GM11168 (cell line): Measurements from ENCODE around the gene PIPOX.
"Not testable (repeated sequence)": the region's sequence is repeated elsewhere in the genome, so short reads cannot be mapped to it uniquely, and the experiment has no call there.

Experiments used
- in situ Hi-C: fragments of 300-500 bp; cut with MboI; formaldehyde crosslinking; loops from one replicate; pipeline ENCODE4 v1.12.0; 2022; ENCODE audit warnings: low sequenced_read_pairs; ENCODE audit not compliant: unreplicated experiment

The PIPOX gene

DNA sequence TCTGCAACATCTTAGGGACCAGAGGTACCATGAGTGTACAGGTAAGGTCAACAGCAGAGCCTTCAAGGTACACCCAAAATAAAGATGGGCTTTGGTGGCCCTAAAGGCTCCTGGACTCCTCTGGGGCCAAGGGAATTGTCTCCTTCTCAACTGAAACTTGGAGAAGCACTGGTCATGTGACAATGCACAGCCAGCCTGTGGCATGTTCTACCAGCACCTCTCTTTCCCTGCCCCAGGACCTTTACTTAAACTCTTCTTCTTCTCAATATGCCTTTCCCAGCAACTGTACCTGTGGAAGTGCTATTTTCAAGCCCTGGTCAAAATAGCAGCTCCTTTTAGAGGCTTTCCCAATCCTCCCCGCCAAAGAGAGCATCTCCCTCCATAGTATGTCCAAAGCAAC lies 28.4 kb downstream of the PIPOX start:
- in situ Hi-C loops, result no loop called here

GRCh38 chr17:29073045-29073444 lies 30.1 kb downstream of the PIPOX start:
- in situ Hi-C loops, result no loop called here

DNA sequence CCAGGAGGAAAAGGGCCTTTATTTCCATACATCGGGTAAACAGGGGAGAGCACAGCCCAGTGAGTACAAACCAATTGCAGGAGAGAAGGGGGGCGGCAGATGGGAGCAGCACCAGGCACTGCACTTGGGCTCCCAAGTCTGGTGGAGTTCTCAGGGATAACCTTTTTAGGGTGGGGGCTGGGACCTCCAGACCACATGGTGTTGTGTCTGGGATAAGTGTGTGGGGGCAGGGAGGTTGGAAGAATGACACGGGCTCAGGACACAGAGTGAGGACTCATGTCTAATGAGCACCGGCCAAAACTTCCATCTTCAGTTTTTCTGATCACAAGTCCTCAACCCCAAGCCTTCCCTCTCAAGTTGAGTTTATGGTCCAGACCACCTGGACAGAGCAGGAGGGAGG lies 30.6 kb downstream of the PIPOX start:
- in situ Hi-C loops, result no loop called here

- in situ Hi-C loops, result no loop called here
These were observed 31.5 kb downstream of the PIPOX start for GRCh38 chr17:29074488-29074887.

GRCh38 chr17:29076087-29076486 lies 33.1 kb downstream of the PIPOX start:
- in situ Hi-C loops, result no loop called here

DNA sequence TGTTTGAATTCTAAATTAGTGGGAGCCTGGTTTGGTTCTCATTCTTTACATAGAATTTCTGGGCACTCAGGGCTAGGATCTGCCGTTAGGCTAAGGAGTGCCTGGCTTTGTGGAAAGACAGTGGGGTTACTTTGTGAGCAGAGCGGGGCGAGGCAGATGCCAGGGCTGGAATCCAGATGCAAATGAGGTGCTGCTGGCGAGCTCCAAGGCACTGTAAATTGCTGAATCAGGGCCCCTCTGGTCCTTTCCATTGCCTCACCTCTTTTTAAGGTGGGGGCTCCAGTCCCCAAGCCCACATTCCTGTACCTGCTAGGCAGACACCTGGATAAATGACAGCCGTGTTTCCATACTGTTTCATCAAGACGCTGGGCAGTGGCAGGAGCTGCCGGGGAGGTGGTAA lies 33.8 kb downstream of the PIPOX start:
- in situ Hi-C loops, result no loop called here

DNA sequence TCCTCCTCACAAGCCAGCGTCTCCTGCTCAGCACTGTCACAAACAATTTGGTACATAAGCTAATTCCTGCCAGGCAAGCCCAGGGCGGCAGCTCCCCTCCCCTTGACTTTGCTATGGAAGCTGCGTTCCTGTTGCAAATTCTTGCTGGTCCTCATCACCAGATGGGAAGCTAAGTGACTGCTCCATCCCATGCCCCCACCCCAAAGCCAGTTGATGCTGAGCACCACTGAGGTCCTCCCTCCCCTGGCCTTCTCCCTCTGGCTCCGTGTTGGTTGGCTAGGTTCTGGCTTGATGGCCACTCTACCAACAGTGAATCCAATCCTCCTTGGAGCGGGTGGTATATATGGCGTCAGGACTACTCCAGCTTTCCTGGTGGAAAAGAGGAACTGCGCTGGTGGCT lies 34.4 kb downstream of the PIPOX start:
- in situ Hi-C loops, result no loop called here

DNA sequence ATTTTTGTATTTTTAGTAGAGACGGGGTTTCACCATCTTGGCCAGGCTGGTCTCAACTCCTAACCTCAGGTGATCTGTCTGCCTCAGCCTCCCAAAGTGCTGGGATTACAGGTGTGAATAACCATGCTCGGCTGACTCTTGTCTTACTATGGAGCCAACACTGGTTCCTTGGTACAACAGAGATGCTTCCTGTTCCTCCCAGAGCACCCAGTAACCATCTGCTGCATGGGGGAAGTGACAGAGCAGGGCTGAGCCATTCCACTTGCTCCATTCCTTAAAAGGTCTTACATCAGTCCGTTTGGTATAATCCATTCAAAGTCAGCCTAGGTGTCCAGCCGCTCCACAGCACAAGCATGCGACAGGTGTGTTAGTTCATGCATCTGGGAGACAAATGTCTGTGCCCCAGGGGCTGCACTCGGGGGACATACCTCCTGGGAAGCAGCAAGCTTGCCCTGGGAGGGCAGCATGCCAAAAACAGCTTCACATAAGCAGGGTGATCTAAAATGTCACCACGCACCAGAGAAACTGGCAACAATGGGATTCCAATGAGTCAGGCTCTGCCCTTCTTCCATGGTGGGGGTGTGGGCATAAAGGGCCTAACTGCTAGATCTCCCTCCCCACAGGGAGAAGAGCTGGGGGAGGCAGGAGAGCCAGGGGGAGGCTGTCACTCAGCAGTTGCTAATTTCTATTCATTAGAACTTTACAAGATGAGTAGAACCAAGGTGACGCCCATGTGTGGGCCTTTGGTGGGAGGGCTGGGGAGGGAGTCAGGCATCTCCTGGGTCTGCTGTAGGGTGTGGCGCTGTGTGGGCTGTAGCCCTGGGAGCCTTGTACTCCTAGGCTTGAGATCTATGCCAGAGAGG lies 35.5 kb downstream of the PIPOX start:
- in situ Hi-C loops, result no loop called here

- in situ Hi-C loops, result no loop called here
These were observed 36.5 kb downstream of the PIPOX start for GRCh38 chr17:29079433-29079832.

DNA sequence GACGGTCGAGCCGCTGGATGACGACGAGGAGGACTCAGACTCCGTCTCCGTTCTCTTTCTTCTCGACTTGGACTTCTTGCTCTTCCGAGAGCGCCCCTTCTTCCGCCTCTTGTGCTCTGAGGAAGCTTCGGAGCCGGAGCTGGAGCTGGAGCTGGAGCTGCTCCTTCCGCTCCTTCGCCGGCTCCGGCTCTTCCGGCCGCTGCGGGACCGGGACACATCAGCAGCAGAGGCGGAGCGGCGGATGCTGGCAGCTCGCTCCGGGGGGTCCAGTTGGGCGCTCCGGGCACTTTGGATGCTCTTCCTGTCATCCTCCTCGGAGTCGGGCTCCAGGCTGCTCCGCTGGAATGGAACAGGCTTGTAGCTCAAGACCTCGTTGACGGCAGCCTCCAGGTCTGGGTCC lies 36.9 kb downstream of the PIPOX start:
- in situ Hi-C loops, result no loop called here

- in situ Hi-C loops, result no loop called here
These were observed 37.4 kb downstream of the PIPOX start for GRCh38 chr17:29080323-29080722.

GRCh38 chr17:29080965-29081364 lies 38.0 kb downstream of the PIPOX start:
- in situ Hi-C loops, result no loop called here

- in situ Hi-C loops, result no loop called here
These were observed 41.7 kb downstream of the PIPOX start for GRCh38 chr17:29084541-29085146.

DNA sequence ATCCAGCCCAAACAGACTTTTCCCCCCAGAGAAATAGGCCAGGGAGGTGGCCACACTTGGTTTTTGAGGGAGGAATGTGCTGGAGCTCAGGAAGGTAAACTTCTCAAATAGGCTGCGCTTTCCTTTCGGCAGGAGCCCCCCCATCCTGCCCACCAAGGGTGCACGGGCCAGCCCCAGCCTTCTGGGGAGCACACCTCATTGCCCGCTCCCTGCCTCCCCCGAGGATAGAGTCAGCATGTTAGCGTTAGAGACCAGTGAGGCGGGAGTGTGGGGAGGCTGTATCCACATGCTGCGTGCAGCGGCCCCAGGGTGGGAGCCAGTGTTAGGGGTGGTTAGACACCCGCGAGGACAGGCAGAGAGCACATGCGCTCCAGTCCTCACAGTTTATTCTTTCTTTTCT lies 42.3 kb downstream of the PIPOX start:
- in situ Hi-C loops, result no loop called here

DNA sequence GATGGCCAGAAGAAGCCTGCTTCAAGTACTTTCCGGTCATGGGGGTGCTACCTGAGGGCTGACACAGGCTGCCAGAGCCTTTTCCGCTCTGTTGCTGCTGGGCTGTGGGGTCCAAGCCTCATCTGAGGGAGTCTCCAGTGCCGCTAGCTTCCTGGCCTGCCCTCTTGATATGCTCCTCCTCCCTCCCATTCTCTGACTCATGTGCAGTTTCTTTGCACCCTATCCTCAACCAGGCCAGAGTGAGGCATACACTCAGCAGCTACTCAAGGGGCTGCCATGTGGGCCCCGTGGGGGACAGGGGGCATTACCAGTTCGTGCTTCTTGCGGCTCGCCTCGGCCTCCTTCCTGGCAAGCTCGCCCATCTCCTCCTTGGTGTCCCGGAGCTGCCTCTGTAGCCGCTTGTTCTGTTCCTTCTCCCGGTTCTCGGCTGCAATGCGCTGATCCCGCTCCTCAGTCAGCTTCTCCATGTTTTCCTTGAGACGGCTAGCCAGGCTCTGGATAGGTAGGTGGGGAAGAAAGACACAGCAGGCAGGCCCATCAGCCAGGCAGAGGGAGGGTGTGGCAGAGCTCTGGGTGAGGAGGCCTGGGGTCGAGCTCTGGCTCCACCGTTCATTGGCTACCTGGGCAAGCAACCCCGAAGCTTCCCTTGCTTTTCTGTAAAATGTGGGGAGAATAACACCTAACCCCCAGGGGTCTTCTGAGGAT lies 43.8 kb downstream of the PIPOX start:
- in situ Hi-C loops, result no loop called here

DNA sequence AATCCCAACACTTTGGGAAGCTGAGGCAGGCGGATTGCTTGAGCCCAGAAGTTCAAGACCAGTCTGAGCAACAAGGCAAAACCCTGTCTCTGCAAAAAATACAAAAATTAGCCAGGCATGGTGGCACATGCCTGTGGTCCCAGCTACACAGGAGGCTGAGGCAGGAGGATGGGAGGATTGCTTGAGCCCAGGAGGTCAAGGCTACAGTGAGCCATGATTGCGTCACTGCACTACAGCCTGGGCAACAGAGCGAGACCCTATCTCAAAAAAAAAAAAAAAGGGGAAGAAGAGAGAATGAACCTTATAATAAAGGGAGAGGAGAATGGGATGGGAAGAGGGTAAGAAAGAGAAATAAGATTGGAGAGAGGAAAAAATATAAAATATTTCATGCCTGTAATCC lies 45.8 kb downstream of the PIPOX start:
- in situ Hi-C loops, result not testable (repeated sequence)

DNA sequence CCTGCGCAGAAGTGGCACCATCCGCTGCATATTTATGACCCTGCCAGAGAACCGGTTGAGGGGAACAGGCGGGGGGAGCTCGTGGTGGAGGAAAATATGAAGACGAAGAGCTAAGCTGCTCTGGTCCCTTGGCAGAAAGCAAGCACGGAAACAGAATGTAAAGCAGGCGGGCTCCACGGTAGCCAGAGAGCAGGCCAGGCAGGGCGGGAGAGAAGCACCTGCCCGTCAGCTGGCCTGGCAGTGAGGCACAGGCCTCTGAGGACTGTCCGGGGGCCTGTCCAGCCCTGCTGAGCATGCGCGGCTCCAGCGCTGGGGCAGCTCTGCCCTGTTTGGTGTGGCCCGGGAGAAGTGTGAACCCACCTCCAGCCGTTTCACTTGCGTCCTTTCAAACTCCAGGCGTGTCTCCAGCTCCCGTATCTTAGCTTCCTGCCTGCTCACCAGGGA lies 46.7 kb downstream of the PIPOX start:
- in situ Hi-C loops, result no loop called here

GRCh38 chr17:29090108-29090507 lies 47.2 kb downstream of the PIPOX start:
- in situ Hi-C loops, result no loop called here

DNA sequence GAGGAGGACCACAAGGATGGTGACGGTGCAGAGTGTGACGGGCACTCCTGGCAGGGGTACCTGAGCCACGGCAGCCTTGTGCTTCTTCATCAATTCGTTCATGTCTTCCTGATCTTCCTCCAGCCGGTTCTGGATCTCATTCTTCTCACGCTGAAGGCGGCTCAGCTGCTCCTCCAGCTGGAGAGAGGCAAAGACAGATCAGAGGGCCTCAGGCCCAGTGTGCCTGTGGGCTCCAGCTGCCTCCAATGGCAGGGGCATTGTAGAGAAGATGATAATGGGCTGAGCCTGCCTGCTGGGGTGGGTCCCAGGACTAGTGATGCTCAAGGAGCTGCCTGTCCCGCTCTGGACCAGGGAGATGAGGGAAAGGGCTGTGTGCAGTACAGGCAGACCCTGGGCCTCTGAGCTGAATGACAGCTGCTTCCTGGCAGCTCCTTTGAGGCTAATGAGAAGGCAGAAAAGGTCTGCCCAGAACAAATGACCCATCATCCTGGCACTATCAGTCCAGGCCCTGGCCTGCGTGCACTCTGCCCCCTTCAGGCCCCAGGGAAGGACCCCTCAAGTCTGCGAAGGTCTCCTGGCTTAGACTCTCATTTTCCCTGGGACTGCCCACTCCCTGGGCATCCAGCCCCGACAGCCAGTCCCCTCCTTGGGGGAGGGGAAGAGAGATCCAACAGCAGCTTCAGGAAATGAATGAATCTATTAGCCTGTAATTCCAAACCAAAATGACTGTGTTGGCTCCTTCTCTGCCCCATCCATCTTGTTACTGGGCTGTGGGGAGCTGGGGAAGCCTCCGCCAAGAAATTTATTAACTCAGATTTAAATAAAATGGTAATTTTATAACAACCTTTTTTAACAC lies 48.0 kb downstream of the PIPOX start:
- in situ Hi-C loops, result no loop called here

- in situ Hi-C loops, result no loop called here
These were observed 48.8 kb downstream of the PIPOX start for GRCh38 chr17:29091606-29092289.
